RWPE2 (cell line): ENCODE measurements around the gene CUL3.
"Not testable (repeated sequence)": the region's sequence is repeated elsewhere in the genome, so short reads cannot be mapped to it uniquely, and the experiment has no call there.

Source experiments
- ATAC-seq: fragments of 200-7000 bp; cut with Tn5 transposase; 3 replicates; pipeline ENCODE4 v1.9.1; 2021; ENCODE audit warnings: low read depth
- DNase-seq: peaks from one replicate; pipeline ENCODE4 v3.0.0-alpha.2; 2020; ENCODE audit warnings: low spot score
- H3K27ac ChIP-seq: fragments of 450-650 bp; 2 replicates; pipeline ENCODE4 v1.5.1; 2017; ENCODE audit warnings: mild to moderate bottlenecking; ENCODE audit not compliant: poor library complexity, severe bottlenecking
- H3K27me3 ChIP-seq: fragments of 250-450 bp; sonication (Bioruptor Pico); 2 replicates; pipeline ENCODE4 v1.5.1; 2021; ENCODE audit warnings: mild to moderate bottlenecking, moderate library complexity; ENCODE audit not compliant: insufficient read depth, poor library complexity, severe bottlenecking
- H3K36me3 ChIP-seq: fragments of 250-450 bp; sonication (Bioruptor Pico); 2 replicates; pipeline ENCODE4 v1.5.1; 2020; ENCODE audit warnings: low read depth, mild to moderate bottlenecking, moderate library complexity
- H3K4me1 ChIP-seq: fragments of 250-450 bp; sonication (Bioruptor Pico); 2 replicates; pipeline ENCODE4 v1.5.1; 2021; ENCODE audit warnings: mild to moderate bottlenecking, moderate library complexity; ENCODE audit not compliant: insufficient read depth, poor library complexity, severe bottlenecking
- H3K4me3 ChIP-seq: fragments of 250-450 bp; sonication (Bioruptor Pico); 2 replicates; pipeline ENCODE4 v1.5.1; 2021; ENCODE audit warnings: mild to moderate bottlenecking, moderate library complexity; ENCODE audit not compliant: severe bottlenecking
- H3K9me3 ChIP-seq: fragments of 250-450 bp; sonication (Bioruptor Pico); 2 replicates; pipeline ENCODE4 v1.5.1; 2021; ENCODE audit warnings: mild to moderate bottlenecking, moderate library complexity; ENCODE audit not compliant: severe bottlenecking
- TF ChIP-seq, protein P1 (sequence below): fragments of 450-650 bp; IDR thresholded peaks from one replicate; pipeline ENCODE4 v1.5.1; 2017; ENCODE audit warnings: mild to moderate bottlenecking, moderate library complexity; ENCODE audit not compliant: poor library complexity, severe bottlenecking

The CUL3 gene

DNA sequence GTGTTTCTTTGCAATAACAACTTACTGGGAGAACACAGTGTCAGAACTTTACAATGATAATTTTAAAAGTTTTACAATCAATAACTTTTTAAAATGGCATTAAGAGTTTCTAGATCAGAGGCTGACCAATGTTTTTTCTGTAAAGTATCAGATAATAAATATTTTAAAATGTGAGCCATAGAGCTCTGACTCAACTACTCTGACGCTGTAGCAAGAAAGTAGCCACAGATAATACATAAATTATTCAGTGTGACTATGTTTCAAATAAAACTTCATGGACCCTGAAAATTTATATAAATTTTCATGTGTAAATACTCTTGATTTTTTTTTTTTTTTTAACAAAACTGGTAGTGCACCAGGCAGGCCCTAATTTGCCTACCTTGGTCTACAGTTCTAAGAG lies 77.4 kb downstream of the CUL3 start:
- DNase-seq: no peak
- H3K4me3 ChIP-seq: no peak overlapping the region
- peaks cover 74% of the 10 kb centered on the region for H3K36me3 ChIP-seq
- no peak overlapping the region for H3K27ac ChIP-seq
- TF ChIP-seq, protein P1, sequence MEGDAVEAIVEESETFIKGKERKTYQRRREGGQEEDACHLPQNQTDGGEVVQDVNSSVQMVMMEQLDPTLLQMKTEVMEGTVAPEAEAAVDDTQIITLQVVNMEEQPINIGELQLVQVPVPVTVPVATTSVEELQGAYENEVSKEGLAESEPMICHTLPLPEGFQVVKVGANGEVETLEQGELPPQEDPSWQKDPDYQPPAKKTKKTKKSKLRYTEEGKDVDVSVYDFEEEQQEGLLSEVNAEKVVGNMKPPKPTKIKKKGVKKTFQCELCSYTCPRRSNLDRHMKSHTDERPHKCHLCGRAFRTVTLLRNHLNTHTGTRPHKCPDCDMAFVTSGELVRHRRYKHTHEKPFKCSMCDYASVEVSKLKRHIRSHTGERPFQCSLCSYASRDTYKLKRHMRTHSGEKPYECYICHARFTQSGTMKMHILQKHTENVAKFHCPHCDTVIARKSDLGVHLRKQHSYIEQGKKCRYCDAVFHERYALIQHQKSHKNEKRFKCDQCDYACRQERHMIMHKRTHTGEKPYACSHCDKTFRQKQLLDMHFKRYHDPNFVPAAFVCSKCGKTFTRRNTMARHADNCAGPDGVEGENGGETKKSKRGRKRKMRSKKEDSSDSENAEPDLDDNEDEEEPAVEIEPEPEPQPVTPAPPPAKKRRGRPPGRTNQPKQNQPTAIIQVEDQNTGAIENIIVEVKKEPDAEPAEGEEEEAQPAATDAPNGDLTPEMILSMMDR: no peak
- no peak for ATAC-seq
- no peaks in the 10 kb centered on the region for H3K9me3 ChIP-seq
- no peaks in the 10 kb centered on the region for H3K4me1 ChIP-seq
- no peaks in the 10 kb centered on the region for H3K27me3 ChIP-seq

DNA sequence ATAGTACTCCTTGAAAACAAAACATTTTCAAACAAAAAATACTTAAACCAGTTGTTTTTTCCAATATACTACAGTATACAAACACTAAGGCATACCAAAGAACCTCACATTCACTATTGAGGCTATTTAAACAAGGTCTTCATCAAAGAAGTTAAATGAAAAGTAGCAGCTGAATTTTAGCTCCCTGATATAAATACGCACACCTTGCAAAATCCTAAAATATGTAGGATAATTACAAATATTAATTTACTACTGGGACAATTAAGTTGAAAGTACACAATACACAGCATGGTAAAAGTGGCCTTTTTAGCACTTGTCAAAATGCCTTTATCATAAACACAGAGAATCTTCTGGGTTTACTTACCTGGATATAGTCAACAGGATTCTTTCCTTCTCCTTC lies 78.7 kb downstream of the CUL3 start:
- no peak for ATAC-seq
- Histone ChIP-seq H3K9me3 (no peaks in the 10 kb centered on the region), H3K4me3 (no peak overlapping the region), H3K4me1 (no peaks in the 10 kb centered on the region), H3K27ac (no peak overlapping the region), H3K36me3 (peaks cover 81% of the 10 kb centered on the region), H3K27me3 (no peaks in the 10 kb centered on the region)
- DNase-seq: no peak
- TF ChIP-seq, protein P1: no peak

DNA sequence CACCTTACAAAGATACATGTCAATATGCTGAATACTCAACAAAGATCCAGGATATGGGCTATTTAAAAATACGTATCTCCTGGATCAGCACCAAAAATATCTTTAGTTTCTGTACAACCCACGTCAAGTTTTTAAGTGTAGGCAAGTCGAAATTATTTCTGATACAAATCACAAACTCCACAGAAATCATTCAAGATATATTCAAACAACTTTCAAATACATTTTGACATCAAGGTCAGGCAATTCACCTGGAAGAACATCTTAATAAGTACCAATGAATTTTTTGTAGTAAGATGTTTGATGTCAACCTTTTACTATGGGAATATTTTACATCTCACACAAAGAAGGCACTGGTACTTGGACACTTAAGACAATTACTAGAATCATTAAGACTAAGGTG lies 86.2 kb downstream of the CUL3 start:
- peaks cover 90% of the 10 kb centered on the region for H3K36me3 ChIP-seq
- no peaks in the 10 kb centered on the region for H3K4me1 ChIP-seq
- H3K27me3 ChIP-seq: no peaks in the 10 kb centered on the region
- H3K9me3 ChIP-seq: no peaks in the 10 kb centered on the region
- H3K27ac ChIP-seq: no peak overlapping the region
- H3K4me3 ChIP-seq: no peak overlapping the region
- ATAC-seq (no peak), DNase-seq (no peak)
- TF ChIP-seq, protein P1: no peak

DNA sequence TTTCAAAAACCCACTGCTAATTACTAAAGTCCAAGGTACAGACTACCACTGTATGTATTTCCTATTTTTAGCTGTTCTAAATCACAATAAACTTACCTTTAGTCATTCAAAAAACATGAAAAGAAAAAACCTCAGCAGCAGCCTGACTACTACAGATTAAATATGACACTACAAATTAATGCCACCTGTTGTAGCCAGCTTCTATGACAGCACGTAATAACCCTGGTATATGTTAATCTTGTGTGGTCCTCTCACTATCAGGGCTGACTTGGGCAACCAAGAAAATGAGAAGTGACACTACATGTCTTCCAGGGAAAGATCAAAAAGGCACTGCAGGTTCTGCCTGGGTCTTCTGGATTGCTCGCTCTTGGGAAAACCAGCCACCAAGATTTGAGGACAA lies 92.6 kb downstream of the CUL3 start:
- no peak overlapping the region for H3K27ac ChIP-seq
- peaks cover 62% of the 10 kb centered on the region for H3K36me3 ChIP-seq
- DNase-seq: no peak

DNA sequence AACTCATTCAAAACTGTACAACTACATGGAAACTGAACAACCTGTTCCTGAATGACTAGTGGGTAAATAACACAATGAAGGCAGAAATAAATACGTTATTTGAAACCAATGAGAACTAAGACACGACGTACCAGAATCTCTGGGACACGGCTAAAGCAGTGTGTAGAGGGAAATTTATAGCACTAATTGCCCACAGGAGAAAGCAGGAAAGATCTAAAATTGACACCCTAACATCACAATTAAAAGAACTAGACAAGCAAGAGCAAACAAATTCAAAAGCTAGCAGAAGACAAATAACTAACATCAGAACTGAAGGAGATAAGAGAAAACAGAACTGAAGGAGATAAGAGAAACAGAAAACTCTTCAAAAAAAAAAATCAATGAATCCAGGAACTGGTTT lies 97.2 kb downstream of the CUL3 start:
- Histone ChIP-seq H3K4me1 (peaks cover 35% of the 10 kb centered on the region), H3K36me3 (peaks cover 50% of the 10 kb centered on the region)
- not testable (repeated sequence) for H3K4me3 ChIP-seq, H3K9me3 ChIP-seq, H3K27me3 ChIP-seq, ATAC-seq, H3K27ac ChIP-seq, DNase-seq

More for the DNA sequence above, 92.6 kb downstream of the CUL3 start:
- no peaks in the 10 kb centered on the region for H3K27me3 ChIP-seq
- H3K4me3 ChIP-seq: no peak overlapping the region
- no peaks in the 10 kb centered on the region for H3K9me3 ChIP-seq
- H3K4me1 ChIP-seq: no peaks in the 10 kb centered on the region
- ATAC-seq: no peak
- TF ChIP-seq, protein P1: no peak

DNA sequence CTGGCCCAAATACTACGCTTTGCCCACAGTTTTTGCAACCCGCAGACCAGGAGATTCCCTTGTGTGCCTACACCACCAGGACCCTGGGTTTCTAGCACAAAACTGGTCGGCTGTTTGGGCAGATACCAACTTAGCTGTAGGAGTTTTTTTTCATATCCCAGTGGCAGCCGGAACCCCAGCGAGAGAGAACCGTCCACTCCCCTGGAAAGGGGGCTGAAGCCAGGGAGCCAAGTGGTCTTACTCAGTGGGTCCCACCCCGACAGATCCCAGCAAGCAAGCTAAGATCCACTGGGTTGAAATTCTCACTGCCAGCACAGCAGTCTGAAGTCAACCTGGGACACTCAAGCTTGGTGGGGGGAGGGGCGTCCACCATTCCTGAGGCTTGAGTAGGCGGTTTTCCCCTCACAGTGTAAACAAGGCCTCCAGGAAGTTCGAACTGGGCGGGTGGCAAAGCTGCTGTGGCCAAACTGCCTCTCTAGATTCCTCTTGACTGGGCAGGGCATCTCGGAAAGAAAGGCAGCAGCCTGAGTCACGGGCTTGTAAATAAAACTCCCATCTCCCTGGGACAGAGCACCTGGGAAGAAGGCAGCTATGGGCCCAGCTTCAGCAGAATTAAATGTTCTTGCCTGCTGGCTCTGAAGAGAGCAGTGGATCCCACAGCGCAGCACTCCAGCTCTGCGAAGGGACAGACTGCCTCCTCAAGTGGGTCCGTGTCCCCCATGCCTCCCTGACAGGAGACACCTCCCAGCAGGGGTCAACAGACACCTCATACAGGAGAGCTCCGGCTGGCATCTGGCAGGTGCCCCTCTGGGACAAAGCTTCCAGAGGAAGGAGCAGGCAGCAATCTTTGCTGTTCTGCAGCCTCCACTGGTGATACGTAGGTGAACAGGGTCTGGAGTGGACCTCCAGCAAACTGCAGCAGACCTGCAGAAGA lies 99.8 kb downstream of the CUL3 start:
- H3K36me3 ChIP-seq: peaks cover 59% of the 10 kb centered on the region
- ATAC-seq (peak; percentile 99), DNase-seq (peak; percentile 97)
- not testable (repeated sequence) for H3K9me3 ChIP-seq, H3K27me3 ChIP-seq, H3K4me3 ChIP-seq
- H3K27ac ChIP-seq: peak overlapping the region; percentile 92
- peaks cover 47% of the 10 kb centered on the region for H3K4me1 ChIP-seq
